Left lung (tissue), 10 donors: ENCODE data around the gene TCF12. TPM values are rescaled to one million over a fixed set of nuclear protein-coding genes. Genes with fewer than 3 reads are reported as not detected.
A peak's percentile ranks its signal among the peaks of the same experiment; 100 is the strongest.

Experiments used
- ATAC-seq: fragments of 200-7000 bp; cut with Tn5 transposase; one replicate; pipeline ENCODE4 v1.9.1; 2020; ENCODE audit warnings: moderate library complexity
- DNase-seq, 4 donors: peaks; one replicate each; pipeline ENCODE4 v3.0.0-alpha.2; 2013 to 2020
- H3K27ac ChIP-seq, 2 donors: fragments of 200-600 bp; sonication (generic) in 1 of 2; one replicate each; pipeline versions ENCODE4 v1.5.0 to v1.8.0; 2020 to 2021
- H3K27me3 ChIP-seq, 2 donors: fragments of 200-600 bp; sonication (generic) in 1 of 2; one replicate each; pipeline versions ENCODE4 v1.5.0 to v1.8.0; 2020 to 2021
- H3K36me3 ChIP-seq, 2 donors: fragments of 200-600 bp; sonication (generic) in 1 of 2; one replicate each; pipeline versions ENCODE4 v1.5.0 to v1.8.0; 2020 to 2021
- H3K4me1 ChIP-seq, 2 donors: fragments of 200-600 bp; one replicate each; pipeline ENCODE4 v1.8.0; 2021
- H3K4me3 ChIP-seq, 2 donors: fragments of 200-600 bp; sonication (generic) in 1 of 2; one replicate each; pipeline versions ENCODE4 v1.5.0 to v1.8.0; 2020 to 2021; ENCODE audit warnings: mild to moderate bottlenecking in 1 of 2
- H3K9me3 ChIP-seq, 2 donors: fragments of 200-600 bp; sonication (generic) in 1 of 2; one replicate each; pipeline versions ENCODE4 v1.5.0 to v1.8.0; 2020 to 2021
- intact Hi-C, 2 donors: fragments of 100-400 bp; cut with DNase I; formaldehyde crosslinking; loops; one replicate each; pipeline versions ENCODE4 v1.11.2 to v1.14.2; 2022
- polyA plus RNA-seq, 6 donors: library from polyadenylated mRNA; unstranded; fragments of 120-200 nt; gene quantifications; one replicate each; pipeline ENCODE4 v1.2.1, GENCODE V29; 2013; ENCODE audit not compliant: insufficient read length in 6 of 6
- total RNA-seq, 2 donors: library from RNA; stranded (reverse); fragmentation: NEBNext Ultra II Directional; extraction: Animal tissue kit (Norgen Biotek cat#: 25700); gene quantifications; one replicate each; pipeline ENCODE4 v1.2.1, GENCODE V29; 2021
- TF ChIP-seq, protein P1 (sequence below), 2 donors: fragments of 200-600 bp; sonication (generic) in 1 of 2; IDR thresholded peaks; one replicate each; pipeline versions ENCODE4 v1.5.0 to v1.8.0; 2021; ENCODE audit warnings: antibody characterized with exemption in 2 of 2
- donor health status: DM: no; HTN: yes; CAD: no.
- donor health status: DM: no; HTN: no; CAD: no.

Gene TCF12
- total and polyA plus RNA-seq, 8 donors: 106 to 148 (median 130) TPM

DNA sequence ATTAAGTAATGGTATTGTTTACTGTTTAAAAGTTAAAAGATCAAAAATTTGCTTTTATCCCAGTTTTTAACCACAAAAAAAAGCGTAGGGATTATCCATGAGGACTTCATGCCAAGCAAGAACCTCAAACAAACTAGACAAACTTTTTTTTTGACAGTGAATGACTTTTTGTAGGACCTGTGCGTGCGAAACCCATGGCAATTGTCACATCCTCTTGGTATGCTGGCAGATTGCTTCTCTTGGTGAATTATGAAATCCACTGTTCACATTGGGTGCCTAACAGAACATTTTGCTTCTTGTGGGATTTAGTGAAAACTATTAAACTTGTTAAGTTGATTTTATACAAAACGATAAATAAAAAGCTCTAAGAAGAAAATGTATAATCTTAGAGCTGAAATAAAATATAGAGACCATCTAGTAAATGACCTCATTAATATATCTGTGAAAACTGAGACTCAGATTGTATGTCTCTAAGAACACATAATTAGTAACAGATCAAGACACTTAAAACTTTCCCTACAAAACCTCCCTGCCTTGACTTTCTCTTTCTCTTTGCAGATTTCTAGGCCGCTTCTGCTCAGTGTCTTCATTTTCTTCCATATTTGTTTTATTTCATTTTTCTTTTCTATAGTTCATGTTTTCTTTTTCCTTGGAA lies 370.6 kb downstream of the TCF12 start:
- peak in 2 of 4 donors; percentile 53 to 57 for DNase-seq
- Histone ChIP-seq H3K27ac (no peak overlapping the region), H3K9me3 (no peaks in the 10 kb centered on the region), H3K4me1 (peaks cover 0 to 7% of the 10 kb centered on the region in 2 donors), H3K36me3 (peaks cover 0 to 30% of the 10 kb centered on the region in 2 donors), H3K27me3 (no peaks in the 10 kb centered on the region), H3K4me3 (no peak overlapping the region)
- TF ChIP-seq, protein P1, sequence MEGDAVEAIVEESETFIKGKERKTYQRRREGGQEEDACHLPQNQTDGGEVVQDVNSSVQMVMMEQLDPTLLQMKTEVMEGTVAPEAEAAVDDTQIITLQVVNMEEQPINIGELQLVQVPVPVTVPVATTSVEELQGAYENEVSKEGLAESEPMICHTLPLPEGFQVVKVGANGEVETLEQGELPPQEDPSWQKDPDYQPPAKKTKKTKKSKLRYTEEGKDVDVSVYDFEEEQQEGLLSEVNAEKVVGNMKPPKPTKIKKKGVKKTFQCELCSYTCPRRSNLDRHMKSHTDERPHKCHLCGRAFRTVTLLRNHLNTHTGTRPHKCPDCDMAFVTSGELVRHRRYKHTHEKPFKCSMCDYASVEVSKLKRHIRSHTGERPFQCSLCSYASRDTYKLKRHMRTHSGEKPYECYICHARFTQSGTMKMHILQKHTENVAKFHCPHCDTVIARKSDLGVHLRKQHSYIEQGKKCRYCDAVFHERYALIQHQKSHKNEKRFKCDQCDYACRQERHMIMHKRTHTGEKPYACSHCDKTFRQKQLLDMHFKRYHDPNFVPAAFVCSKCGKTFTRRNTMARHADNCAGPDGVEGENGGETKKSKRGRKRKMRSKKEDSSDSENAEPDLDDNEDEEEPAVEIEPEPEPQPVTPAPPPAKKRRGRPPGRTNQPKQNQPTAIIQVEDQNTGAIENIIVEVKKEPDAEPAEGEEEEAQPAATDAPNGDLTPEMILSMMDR (IDR thresholded peaks at IDR 0.05): no peak
- ATAC-seq: no peak
- intact Hi-C loops: no loop called here

DNA sequence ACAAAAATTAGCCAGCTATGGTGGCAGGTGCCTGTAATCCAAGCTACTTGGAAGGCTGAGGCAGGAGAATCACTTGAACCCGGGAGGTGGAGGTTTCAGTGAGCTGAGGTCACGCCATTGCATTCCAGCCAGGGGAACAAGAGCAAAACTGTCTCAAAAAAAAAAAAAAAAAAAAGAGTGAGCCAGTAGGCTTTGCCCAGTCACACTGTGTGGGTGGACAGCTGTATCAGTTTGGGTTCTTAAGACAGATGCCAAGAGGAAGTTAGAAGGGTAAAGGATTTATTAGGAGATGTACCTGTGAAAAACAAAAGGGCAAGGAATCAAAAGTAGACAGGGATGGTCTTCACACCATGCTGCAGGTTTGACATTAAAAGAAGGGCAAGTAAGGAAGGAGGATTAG lies 371.7 kb downstream of the TCF12 start:
- ATAC-seq (no peak), DNase-seq (no peak)
- TF ChIP-seq, protein P1 (IDR thresholded peaks at IDR 0.05): no peak
- H3K36me3 ChIP-seq: peaks cover 0 to 30% of the 10 kb centered on the region in 2 donors
- H3K4me1 ChIP-seq: no peaks in the 10 kb centered on the region
- H3K9me3 ChIP-seq: no peaks in the 10 kb centered on the region
- H3K27me3 ChIP-seq: no peaks in the 10 kb centered on the region
- no peak overlapping the region for H3K27ac ChIP-seq
- intact Hi-C loops: no loop called here
- no peak overlapping the region for H3K4me3 ChIP-seq

DNA sequence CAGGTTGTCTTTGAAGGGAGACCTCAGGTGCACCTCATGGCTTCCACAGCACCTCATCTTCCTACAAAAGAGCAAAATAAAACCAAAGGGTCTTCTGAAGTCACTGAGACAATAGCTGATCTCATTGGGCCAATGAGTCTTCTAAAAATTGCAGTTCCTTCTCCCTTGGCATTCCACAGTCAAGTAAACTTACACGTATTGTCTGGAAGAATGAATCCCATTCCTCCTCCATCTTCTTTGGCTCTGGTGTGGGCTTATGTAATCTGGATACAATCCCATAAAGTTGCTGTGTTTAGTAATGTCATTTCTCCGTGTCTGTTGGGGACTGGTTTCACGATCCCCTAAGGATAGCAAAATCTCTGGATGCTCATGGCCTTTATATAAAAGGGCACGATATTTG lies 372.4 kb downstream of the TCF12 start:
- Histone ChIP-seq H3K27ac (no peak overlapping the region), H3K36me3 (peaks cover 0 to 25% of the 10 kb centered on the region in 2 donors), H3K9me3 (no peaks in the 10 kb centered on the region), H3K27me3 (no peaks in the 10 kb centered on the region), H3K4me3 (no peak overlapping the region), H3K4me1 (no peaks in the 10 kb centered on the region)
- intact Hi-C loops: no loop called here
- ATAC-seq (no peak), DNase-seq (no peak)
- TF ChIP-seq, protein P1 (IDR thresholded peaks at IDR 0.05): no peak

DNA sequence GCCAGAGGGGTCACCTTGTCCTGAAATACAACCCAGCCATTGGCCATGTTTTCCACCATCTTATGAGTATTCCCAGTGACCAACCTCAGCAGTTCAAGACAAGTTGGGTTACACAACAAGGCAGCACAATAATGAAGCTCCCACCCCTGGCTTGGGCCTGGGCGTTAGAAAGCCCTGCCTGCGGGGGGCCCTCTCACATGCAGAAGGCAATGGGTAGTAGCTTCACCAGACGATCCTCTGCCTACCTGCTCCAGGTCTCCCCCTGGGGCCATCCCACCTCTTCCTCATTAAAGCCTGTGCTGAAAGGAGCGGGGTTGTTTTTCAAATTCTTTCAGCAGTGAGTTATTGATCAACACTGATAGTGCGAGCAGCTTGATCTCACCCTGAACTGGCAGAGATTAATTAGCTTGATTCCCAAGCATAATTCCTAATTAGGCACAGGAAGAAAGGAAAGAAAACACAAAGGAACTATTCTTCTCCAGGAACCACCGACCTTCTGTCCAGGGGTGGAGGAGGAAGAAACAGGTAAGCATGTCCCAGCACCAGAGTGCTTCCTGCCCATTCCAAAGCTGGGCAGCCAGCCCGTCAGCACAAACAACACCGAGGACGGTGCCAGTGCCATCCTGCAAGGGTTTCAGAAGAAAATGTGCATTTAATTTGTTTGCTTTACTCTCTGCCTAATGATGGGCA lies 378.2 kb downstream of the TCF12 start:
- H3K4me1 ChIP-seq: peaks cover 0 to 14% of the 10 kb centered on the region in 2 donors
- H3K27ac ChIP-seq: no peak overlapping the region
- intact Hi-C loops: no loop called here
- no peaks in the 10 kb centered on the region for H3K9me3 ChIP-seq
- H3K27me3 ChIP-seq: no peaks in the 10 kb centered on the region
- ATAC-seq (no peak), DNase-seq (no peak)
- TF ChIP-seq, protein P1 (IDR thresholded peaks at IDR 0.05): no peak
- H3K36me3 ChIP-seq: no peaks in the 10 kb centered on the region
- no peak overlapping the region for H3K4me3 ChIP-seq

DNA sequence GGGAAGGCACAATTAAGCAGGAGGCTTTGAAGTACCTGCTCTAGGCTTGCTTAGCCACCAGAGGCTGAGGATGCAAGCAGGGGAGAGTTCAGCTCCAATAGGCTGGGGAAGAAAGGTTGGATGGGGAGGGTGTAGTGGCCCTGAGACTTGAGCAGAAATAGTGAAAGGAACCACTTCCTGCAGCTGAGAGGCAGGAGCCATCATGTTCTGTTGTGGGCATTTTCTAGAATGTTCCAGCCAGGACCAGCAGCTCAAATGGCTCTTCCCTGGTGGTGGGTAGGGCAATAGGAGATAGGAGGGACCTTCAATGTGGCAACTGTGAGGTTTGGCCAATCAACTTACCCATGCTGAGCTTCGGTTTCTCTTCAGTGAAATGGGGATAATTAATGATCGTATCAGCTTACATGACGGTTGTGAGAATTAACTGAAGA lies 378.7 kb downstream of the TCF12 start:
- Histone ChIP-seq H3K27ac (no peak overlapping the region), H3K4me1 (peaks cover 0 to 14% of the 10 kb centered on the region in 2 donors), H3K9me3 (no peaks in the 10 kb centered on the region), H3K36me3 (no peaks in the 10 kb centered on the region), H3K4me3 (no peak overlapping the region), H3K27me3 (no peaks in the 10 kb centered on the region)
- ATAC-seq (no peak), DNase-seq (no peak)
- intact Hi-C loops: no loop called here
- TF ChIP-seq, protein P1 (IDR thresholded peaks at IDR 0.05): no peak
